ENCODE data around the gene STK32B.

The STK32B gene

DNA sequence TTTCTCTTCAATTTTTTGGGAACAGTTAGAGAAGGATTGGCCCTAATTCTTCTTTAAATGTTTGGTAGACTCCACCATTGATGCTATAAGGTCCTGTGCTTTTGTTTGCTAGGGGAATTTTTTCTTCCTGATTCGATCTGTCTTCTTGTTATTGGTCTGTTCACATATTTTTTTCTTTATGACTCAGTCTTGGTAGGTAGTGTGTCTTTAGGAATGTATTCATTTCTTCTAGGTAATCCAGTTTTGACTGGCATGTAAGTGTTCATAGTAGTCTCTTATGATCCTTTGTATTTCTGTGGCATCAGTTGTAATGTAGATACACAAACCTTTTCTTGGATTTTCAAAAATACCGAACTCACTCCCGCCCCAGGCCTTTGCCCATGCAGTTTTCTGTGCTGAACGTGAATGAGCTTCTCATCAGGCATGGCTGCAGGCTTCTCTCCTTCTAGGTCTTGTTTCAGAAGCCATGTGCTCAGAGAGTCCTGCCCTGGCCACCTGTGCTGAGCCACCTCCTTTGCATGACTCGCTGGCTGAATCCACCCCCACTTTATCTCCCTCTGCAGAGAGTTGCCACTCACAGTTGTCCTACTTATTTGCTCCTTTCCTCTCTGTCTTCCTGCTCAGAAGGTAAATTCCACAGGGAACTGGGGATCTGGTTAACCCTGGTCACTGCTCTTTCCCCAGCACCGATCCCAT, 67.0 kb downstream of the STK32B start:
- Histone ChIP-seq H3K36me3 (ENCODE audit: control insufficient read depth, insufficient read depth, low read length) (no peaks in the 10 kb centered on the region), H3K4me3 (ENCODE audit: low read length) (no peak overlapping the region), H3K27me3 (ENCODE audit: control insufficient read depth, insufficient read depth, low read length) (no peaks in the 10 kb centered on the region), H3K9ac (ENCODE audit: low read length) (no peak overlapping the region), H3K4me1 (ENCODE audit: control insufficient read depth, insufficient read depth, low read length) (no peaks in the 10 kb centered on the region), H3K9me3 (ENCODE audit: control insufficient read depth, low read length) (no peaks in the 10 kb centered on the region)

DNA sequence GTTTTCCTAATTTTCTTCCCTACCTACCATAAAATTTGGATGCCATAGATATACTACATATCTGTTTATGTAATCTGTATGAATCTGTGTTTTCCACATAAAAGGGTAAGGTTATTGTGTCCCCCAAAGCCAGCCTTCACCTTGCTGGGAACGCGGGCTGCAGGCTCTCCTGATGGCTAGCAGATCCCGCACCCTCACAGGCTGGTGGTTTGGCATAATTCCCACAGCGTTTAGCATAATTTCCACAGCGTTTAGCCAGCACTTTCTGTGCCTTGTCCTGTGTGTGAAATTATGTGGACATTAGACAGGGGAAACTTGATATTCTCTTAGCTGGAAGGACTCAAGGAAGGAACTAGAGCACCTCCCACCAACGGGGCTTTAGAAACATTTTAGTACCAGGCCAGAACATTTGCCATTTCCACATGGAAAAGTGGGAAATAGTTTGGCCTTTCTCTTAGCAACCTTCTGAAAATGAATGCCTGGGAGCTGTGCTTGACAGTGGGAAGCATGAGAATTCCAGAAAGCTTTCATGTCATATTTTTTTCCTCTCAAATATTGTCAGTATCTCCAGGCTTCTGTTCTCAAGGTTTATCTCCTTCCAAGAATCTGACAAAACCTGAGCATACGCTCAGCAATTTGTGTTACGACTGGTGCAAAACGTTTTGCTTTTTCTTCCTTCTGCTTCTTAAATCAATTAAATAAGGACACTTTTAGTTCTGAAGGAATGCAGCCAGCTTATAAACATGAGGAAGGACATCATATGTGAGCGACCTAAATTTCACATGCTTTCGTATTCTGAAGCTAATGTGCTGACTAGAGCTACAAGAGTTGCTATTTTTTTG, 67.9 kb downstream of the STK32B start:
- no peaks in the 10 kb centered on the region for H3K9me3 ChIP-seq (ENCODE audit: control insufficient read depth, low read length)
- no peaks in the 10 kb centered on the region for H3K36me3 ChIP-seq (ENCODE audit: control insufficient read depth, insufficient read depth, low read length)
- H3K4me1 ChIP-seq (ENCODE audit: control insufficient read depth, insufficient read depth, low read length), result no peaks in the 10 kb centered on the region
- no peak overlapping the region for H3K4me3 ChIP-seq (ENCODE audit: low read length)
- no peaks in the 10 kb centered on the region for H3K27me3 ChIP-seq (ENCODE audit: control insufficient read depth, insufficient read depth, low read length)
- no peak overlapping the region for H3K9ac ChIP-seq (ENCODE audit: low read length)

GRCh38 chr4:5120067-5120466, 68.8 kb downstream of the STK32B start:
- H3K27me3 ChIP-seq (ENCODE audit: control insufficient read depth, insufficient read depth, low read length), result no peaks in the 10 kb centered on the region
- no peaks in the 10 kb centered on the region for H3K36me3 ChIP-seq (ENCODE audit: control insufficient read depth, insufficient read depth, low read length)
- H3K9me3 ChIP-seq (ENCODE audit: control insufficient read depth, low read length), result no peaks in the 10 kb centered on the region
- no peak overlapping the region for H3K9ac ChIP-seq (ENCODE audit: low read length)
- H3K4me1 ChIP-seq (ENCODE audit: control insufficient read depth, insufficient read depth, low read length), result no peaks in the 10 kb centered on the region
- H3K4me3 ChIP-seq (ENCODE audit: low read length), result no peak overlapping the region

GRCh38 chr4:5120468-5120867, 69.2 kb downstream of the STK32B start:
- no peaks in the 10 kb centered on the region for H3K27me3 ChIP-seq (ENCODE audit: control insufficient read depth, insufficient read depth, low read length)
- H3K4me1 ChIP-seq (ENCODE audit: control insufficient read depth, insufficient read depth, low read length), result no peaks in the 10 kb centered on the region
- H3K9ac ChIP-seq (ENCODE audit: low read length), result no peak overlapping the region
- H3K9me3 ChIP-seq (ENCODE audit: control insufficient read depth, low read length), result no peaks in the 10 kb centered on the region
- H3K4me3 ChIP-seq (ENCODE audit: low read length), result no peak overlapping the region
- no peaks in the 10 kb centered on the region for H3K36me3 ChIP-seq (ENCODE audit: control insufficient read depth, insufficient read depth, low read length)

DNA sequence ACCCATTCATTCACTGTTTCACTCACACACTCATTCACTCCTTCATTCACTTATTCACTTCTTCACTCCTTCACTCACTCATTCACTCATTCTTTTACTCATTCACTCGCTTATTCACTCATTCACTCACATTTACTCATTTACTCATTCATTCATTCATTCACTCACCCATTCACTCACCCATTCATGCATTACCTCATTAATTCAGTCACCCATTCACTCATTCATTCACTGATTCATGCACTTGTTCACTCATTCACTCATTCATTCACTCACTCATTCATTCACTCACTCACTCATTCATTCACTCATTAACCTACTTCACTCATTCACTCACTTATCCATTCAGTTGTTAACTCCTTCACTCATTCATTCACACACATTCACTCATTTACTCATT, 70.8 kb downstream of the STK32B start:
- Histone ChIP-seq H3K9me3 (ENCODE audit: control insufficient read depth, low read length) (no peaks in the 10 kb centered on the region), H3K27me3 (ENCODE audit: control insufficient read depth, insufficient read depth, low read length) (no peaks in the 10 kb centered on the region), H3K36me3 (ENCODE audit: control insufficient read depth, insufficient read depth, low read length) (no peaks in the 10 kb centered on the region), H3K4me1 (ENCODE audit: control insufficient read depth, insufficient read depth, low read length) (no peaks in the 10 kb centered on the region), H3K4me3 (ENCODE audit: low read length) (no peak overlapping the region), H3K9ac (ENCODE audit: low read length) (no peak overlapping the region)

DNA sequence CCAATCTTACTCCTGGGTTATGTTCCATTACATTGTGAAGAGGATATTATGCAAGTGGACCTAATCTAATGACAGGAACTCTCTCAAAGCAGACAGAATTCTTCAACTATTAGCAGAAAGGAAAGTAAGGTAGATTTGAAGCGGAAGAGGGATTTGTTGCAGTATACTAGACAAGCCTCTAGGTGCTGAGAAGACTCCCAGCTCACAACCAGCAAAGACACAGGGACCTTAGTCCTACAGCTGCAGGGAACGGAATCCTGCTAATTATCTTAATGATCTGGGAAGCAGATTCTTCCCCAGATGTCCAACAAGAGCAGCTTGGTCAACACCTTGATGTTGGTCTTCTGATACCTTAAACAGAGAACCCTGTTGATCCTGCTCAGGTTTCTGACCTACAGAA, 73.6 kb downstream of the STK32B start:
- Histone ChIP-seq H3K4me3 (ENCODE audit: low read length) (no peak overlapping the region), H3K9me3 (ENCODE audit: control insufficient read depth, low read length) (no peaks in the 10 kb centered on the region), H3K9ac (ENCODE audit: low read length) (no peak overlapping the region), H3K27me3 (ENCODE audit: control insufficient read depth, insufficient read depth, low read length) (no peaks in the 10 kb centered on the region), H3K36me3 (ENCODE audit: control insufficient read depth, insufficient read depth, low read length) (no peaks in the 10 kb centered on the region), H3K4me1 (ENCODE audit: control insufficient read depth, insufficient read depth, low read length) (peaks cover 15% of the 10 kb centered on the region)

GRCh38 chr4:5125321-5125720, 74.0 kb downstream of the STK32B start:
- H3K4me1 ChIP-seq (ENCODE audit: control insufficient read depth, insufficient read depth, low read length), result peaks cover 15% of the 10 kb centered on the region
- H3K9ac ChIP-seq (ENCODE audit: low read length), result no peak overlapping the region
- H3K4me3 ChIP-seq (ENCODE audit: low read length), result no peak overlapping the region
- no peaks in the 10 kb centered on the region for H3K36me3 ChIP-seq (ENCODE audit: control insufficient read depth, insufficient read depth, low read length)
- no peaks in the 10 kb centered on the region for H3K9me3 ChIP-seq (ENCODE audit: control insufficient read depth, low read length)
- H3K27me3 ChIP-seq (ENCODE audit: control insufficient read depth, insufficient read depth, low read length), result no peaks in the 10 kb centered on the region

GRCh38 chr4:5126231-5126630, 75.0 kb downstream of the STK32B start:
- H3K4me1 ChIP-seq (ENCODE audit: control insufficient read depth, insufficient read depth, low read length), result peaks cover 15% of the 10 kb centered on the region
- no peaks in the 10 kb centered on the region for H3K36me3 ChIP-seq (ENCODE audit: control insufficient read depth, insufficient read depth, low read length)
- H3K9me3 ChIP-seq (ENCODE audit: control insufficient read depth, low read length), result no peaks in the 10 kb centered on the region
- no peak overlapping the region for H3K9ac ChIP-seq (ENCODE audit: low read length)
- H3K4me3 ChIP-seq (ENCODE audit: low read length), result no peak overlapping the region
- no peaks in the 10 kb centered on the region for H3K27me3 ChIP-seq (ENCODE audit: control insufficient read depth, insufficient read depth, low read length)

DNA sequence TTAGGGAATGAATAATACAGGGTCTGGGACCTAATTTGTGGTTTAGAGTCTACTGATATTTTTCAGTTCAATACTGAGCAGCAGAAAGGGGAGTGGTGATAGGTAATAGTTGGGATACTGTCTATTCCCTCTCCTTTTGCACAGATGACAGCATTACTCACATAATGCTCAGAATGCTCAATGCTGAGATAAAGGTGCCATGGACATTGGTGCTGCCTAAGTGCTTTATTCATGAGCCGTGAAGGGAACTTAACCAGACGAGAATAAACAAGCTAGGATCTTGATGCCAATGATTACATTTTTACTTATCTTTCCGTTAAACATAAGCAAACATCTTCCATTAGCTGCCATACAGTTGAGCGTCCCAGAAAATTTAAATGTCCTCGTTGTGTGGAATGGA, 75.6 kb downstream of the STK32B start:
- H3K36me3 ChIP-seq (ENCODE audit: control insufficient read depth, insufficient read depth, low read length), result no peaks in the 10 kb centered on the region
- H3K4me3 ChIP-seq (ENCODE audit: low read length), result no peak overlapping the region
- peaks cover 15% of the 10 kb centered on the region for H3K4me1 ChIP-seq (ENCODE audit: control insufficient read depth, insufficient read depth, low read length)
- no peak overlapping the region for H3K9ac ChIP-seq (ENCODE audit: low read length)
- no peaks in the 10 kb centered on the region for H3K9me3 ChIP-seq (ENCODE audit: control insufficient read depth, low read length)
- no peaks in the 10 kb centered on the region for H3K27me3 ChIP-seq (ENCODE audit: control insufficient read depth, insufficient read depth, low read length)

GRCh38 chr4:5127556-5127955, 76.3 kb downstream of the STK32B start:
- H3K4me1 ChIP-seq (ENCODE audit: control insufficient read depth, insufficient read depth, low read length), result peaks cover 15% of the 10 kb centered on the region
- H3K9me3 ChIP-seq (ENCODE audit: control insufficient read depth, low read length), result no peaks in the 10 kb centered on the region

DNA sequence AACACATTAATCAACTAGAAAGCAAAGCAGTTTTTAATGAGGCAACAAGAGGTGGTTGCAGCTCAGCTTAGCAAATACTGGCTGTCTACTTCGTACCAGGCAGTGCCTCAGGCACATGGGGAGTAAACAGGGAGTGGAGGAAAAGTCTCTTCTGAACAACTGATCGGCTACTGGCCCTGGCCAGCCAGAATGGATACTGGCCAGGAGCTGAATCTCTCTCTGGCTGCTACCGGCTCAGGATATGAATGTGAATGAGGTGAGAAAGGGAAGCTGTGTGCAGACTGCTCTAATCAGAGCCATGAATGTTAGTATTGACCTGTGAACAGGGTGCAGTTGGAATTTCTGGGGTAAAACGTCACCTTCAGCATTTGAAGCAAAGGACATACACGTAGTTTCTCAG, 77.3 kb downstream of the STK32B start:
- no peaks in the 10 kb centered on the region for H3K9me3 ChIP-seq (ENCODE audit: control insufficient read depth, low read length)
- H3K9ac ChIP-seq (ENCODE audit: low read length), result no peak overlapping the region
- no peak overlapping the region for H3K4me3 ChIP-seq (ENCODE audit: low read length)
- peaks cover 15% of the 10 kb centered on the region for H3K4me1 ChIP-seq (ENCODE audit: control insufficient read depth, insufficient read depth, low read length)
- H3K27me3 ChIP-seq (ENCODE audit: control insufficient read depth, insufficient read depth, low read length), result no peaks in the 10 kb centered on the region
- no peaks in the 10 kb centered on the region for H3K36me3 ChIP-seq (ENCODE audit: control insufficient read depth, insufficient read depth, low read length)

More at GRCh38 chr4:5127556-5127955, 76.3 kb downstream of the STK32B start:
- H3K9ac ChIP-seq (ENCODE audit: low read length), result no peak overlapping the region
- H3K36me3 ChIP-seq (ENCODE audit: control insufficient read depth, insufficient read depth, low read length), result no peaks in the 10 kb centered on the region
- H3K4me3 ChIP-seq (ENCODE audit: low read length), result no peak overlapping the region
- H3K27me3 ChIP-seq (ENCODE audit: control insufficient read depth, insufficient read depth, low read length), result no peaks in the 10 kb centered on the region

GRCh38 chr4:5133201-5133600, 81.9 kb downstream of the STK32B start:
- Histone ChIP-seq H3K27me3 (ENCODE audit: control insufficient read depth, insufficient read depth, low read length) (no peaks in the 10 kb centered on the region), H3K36me3 (ENCODE audit: control insufficient read depth, insufficient read depth, low read length) (no peaks in the 10 kb centered on the region), H3K4me1 (ENCODE audit: control insufficient read depth, insufficient read depth, low read length) (peaks cover 20% of the 10 kb centered on the region), H3K9me3 (ENCODE audit: control insufficient read depth, low read length) (no peaks in the 10 kb centered on the region), H3K9ac (ENCODE audit: low read length) (no peak overlapping the region), H3K4me3 (ENCODE audit: low read length) (no peak overlapping the region)

All from mucosa of stomach (tissue), 1 donor.